HEK293 (cell line): ENCODE data around the gene XDH.

Experiments used
- CTCF ChIA-PET: fragments of 350-600 bp; formaldehyde crosslinking; extraction: SDS; loops from one replicate; lab custom pipeline; 2021; ENCODE audit warnings: antibody characterized with exemption; lab: Yijun Ruan, JAX
- POLR2A ChIA-PET: fragments of 300-600 bp; formaldehyde crosslinking; extraction: SDS; loops from one replicate; lab custom pipeline; 2020; ENCODE audit warnings: antibody characterized with exemption, inconsistent platforms; lab: Yijun Ruan, JAX
- H3K27ac ChIP-seq: fragments of 200-500 bp; sonication (Bioruptor generic); 2 replicates; pipeline ENCODE4 v1.5.1; 2014; ENCODE audit warnings: low read depth, low read length, control low read depth, inconsistent platforms; ENCODE audit errors: extremely low read depth
- H3K36me3 ChIP-seq, 2 experiments: fragments of 200-500 bp in 1 of 2; sonication (Bioruptor generic) in 1 of 2; 1 replicate in 1 of 2; 2 replicates in 1 of 2; pipeline ENCODE4 v1.5.1; 2014 to 2017; ENCODE audit warnings: inconsistent platforms in 2 of 2, low read length in 2 of 2; ENCODE audit not compliant: control insufficient read depth in 2 of 2, insufficient read depth in 1 of 2
- H3K4me1 ChIP-seq: fragments of 200-500 bp; sonication (Bioruptor generic); 2 replicates; pipeline ENCODE4 v1.5.1; 2014; ENCODE audit warnings: mild to moderate bottlenecking, low read length, inconsistent platforms; ENCODE audit not compliant: control insufficient read depth, insufficient read depth
- H3K4me3 ChIP-seq: 2 replicates; pipeline ENCODE4 v1.5.1; 2011; ENCODE audit warnings: low read depth, mild to moderate bottlenecking, control low read depth, low read length, moderate library complexity
- H3K9me3 ChIP-seq: fragments of 200-500 bp; sonication (Bioruptor generic); 2 replicates; pipeline ENCODE4 v1.5.1; 2014; ENCODE audit warnings: low read depth, low read length, inconsistent platforms; ENCODE audit not compliant: control insufficient read depth, insufficient read depth
- BCL11A ChIP-seq: fragments of 450-650 bp; formaldehyde crosslinking; IDR thresholded peaks from 2 replicates; pipeline ENCODE4 v1.5.1; 2016; ENCODE audit warnings: low read depth, missing biosample characterization, missing genetic modification characterization
- INSM2 ChIP-seq: fragments of 450-650 bp; formaldehyde crosslinking; IDR thresholded peaks from 2 replicates; pipeline ENCODE4 v1.5.1; 2016; ENCODE audit warnings: missing biosample characterization, missing genetic modification characterization
- ZNF16 ChIP-seq: fragments of 450-650 bp; formaldehyde crosslinking; IDR thresholded peaks from 2 replicates; pipeline ENCODE4 v1.5.1; 2016; ENCODE audit warnings: low read depth, missing biosample characterization, missing genetic modification characterization
- ZNF175 ChIP-seq: fragments of 450-650 bp; formaldehyde crosslinking; IDR thresholded peaks from 2 replicates; pipeline ENCODE4 v1.5.1; 2016; ENCODE audit warnings: missing biosample characterization, missing genetic modification characterization
- ZNF2 ChIP-seq: fragments of 450-650 bp; formaldehyde crosslinking; IDR thresholded peaks from 2 replicates; pipeline ENCODE4 v1.5.1; 2016; ENCODE audit warnings: missing biosample characterization, missing genetic modification characterization
- ZNF274 ChIP-seq, 2 experiments: fragments of 200-500 bp in 1 of 2; fragments of 450-650 bp in 1 of 2; sonication (Bioruptor generic) in 1 of 2; formaldehyde crosslinking in 1 of 2; IDR thresholded peaks; 2 replicates each; pipeline versions ENCODE4 v1.5.1 to v1.6.1; 2014 to 2016; ENCODE audit warnings: borderline replicate concordance in 1 of 2, inconsistent platforms in 1 of 2, low read length in 1 of 2, missing biosample characterization in 1 of 2, missing genetic modification characterization in 1 of 2
- ZNF292 ChIP-seq: fragments of 450-650 bp; formaldehyde crosslinking; IDR thresholded peaks from 2 replicates; pipeline ENCODE4 v1.5.1; 2016; ENCODE audit warnings: low read depth, missing biosample characterization, missing genetic modification characterization, borderline replicate concordance
- ZNF311 ChIP-seq: fragments of 450-650 bp; formaldehyde crosslinking; IDR thresholded peaks from 2 replicates; pipeline ENCODE4 v1.5.1; 2017; ENCODE audit warnings: missing biosample characterization, missing genetic modification characterization, borderline replicate concordance
- ZNF350 ChIP-seq: fragments of 450-650 bp; formaldehyde crosslinking; IDR thresholded peaks from 2 replicates; pipeline ENCODE4 v1.5.0; 2017; ENCODE audit warnings: missing biosample characterization, mild to moderate bottlenecking, missing genetic modification characterization
- ZNF394 ChIP-seq: fragments of 450-650 bp; formaldehyde crosslinking; IDR thresholded peaks from 2 replicates; pipeline ENCODE4 v1.5.1; 2016; ENCODE audit warnings: missing biosample characterization, missing genetic modification characterization, mild to moderate bottlenecking, moderate library complexity, borderline replicate concordance
- ZNF404 ChIP-seq: fragments of 450-650 bp; formaldehyde crosslinking; IDR thresholded peaks from 2 replicates; pipeline ENCODE4 v1.5.1; 2017; ENCODE audit warnings: missing biosample characterization, missing genetic modification characterization
- ZNF501 ChIP-seq: fragments of 450-650 bp; formaldehyde crosslinking; IDR thresholded peaks from 2 replicates; pipeline ENCODE4 v1.5.1; 2016; ENCODE audit warnings: missing biosample characterization, missing genetic modification characterization
- ZNF561 ChIP-seq: fragments of 450-650 bp; IDR thresholded peaks from 2 replicates; pipeline ENCODE4 v1.5.1; 2018; ENCODE audit warnings: missing biosample characterization, missing genetic modification characterization, borderline replicate concordance
- ZNF664 ChIP-seq: fragments of 450-650 bp; formaldehyde crosslinking; IDR thresholded peaks from 2 replicates; pipeline ENCODE4 v1.5.1; 2016; ENCODE audit warnings: missing biosample characterization, missing genetic modification characterization
- ZNF747 ChIP-seq: fragments of 450-650 bp; formaldehyde crosslinking; IDR thresholded peaks from 2 replicates; pipeline ENCODE4 v1.5.1; 2016; ENCODE audit warnings: missing biosample characterization, missing genetic modification characterization
- ZNF830 ChIP-seq: fragments of 450-650 bp; IDR thresholded peaks from 2 replicates; pipeline ENCODE4 v1.5.0; 2018; ENCODE audit warnings: missing biosample characterization, missing genetic modification characterization, low read depth, mild to moderate bottlenecking, moderate library complexity
- ZSCAN18 ChIP-seq: fragments of 450-650 bp; formaldehyde crosslinking; IDR thresholded peaks from 2 replicates; pipeline ENCODE4 v1.5.1; 2016; ENCODE audit warnings: missing biosample characterization, missing genetic modification characterization
- TF ChIP-seq, protein P1 (sequence below): IDR thresholded peaks from 2 replicates; pipeline ENCODE4 v1.6.1; 2011; ENCODE audit warnings: mild to moderate bottlenecking, low read depth, low read length, borderline replicate concordance

Gene XDH

DNA sequence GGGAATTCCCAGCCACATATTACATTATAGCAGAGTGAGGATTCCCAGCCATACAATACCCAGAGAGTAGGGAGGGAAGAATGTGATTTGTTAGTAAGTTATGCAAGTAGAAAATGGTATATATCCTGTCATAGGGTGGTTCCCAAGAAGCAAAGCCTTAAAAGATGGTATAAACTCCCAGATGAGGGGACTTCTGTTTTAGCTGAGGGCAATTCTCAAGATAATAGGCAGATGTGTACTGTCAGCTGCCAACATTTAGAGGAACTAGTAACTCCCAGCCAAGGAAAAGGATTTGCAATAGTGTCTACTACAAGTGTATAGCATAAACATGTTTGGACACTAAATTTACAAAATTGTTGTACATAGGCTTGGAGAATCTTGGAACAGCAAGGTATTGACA lies 86.5 kb downstream of the XDH start (continued):
- TF ChIP-seq, protein P1, sequence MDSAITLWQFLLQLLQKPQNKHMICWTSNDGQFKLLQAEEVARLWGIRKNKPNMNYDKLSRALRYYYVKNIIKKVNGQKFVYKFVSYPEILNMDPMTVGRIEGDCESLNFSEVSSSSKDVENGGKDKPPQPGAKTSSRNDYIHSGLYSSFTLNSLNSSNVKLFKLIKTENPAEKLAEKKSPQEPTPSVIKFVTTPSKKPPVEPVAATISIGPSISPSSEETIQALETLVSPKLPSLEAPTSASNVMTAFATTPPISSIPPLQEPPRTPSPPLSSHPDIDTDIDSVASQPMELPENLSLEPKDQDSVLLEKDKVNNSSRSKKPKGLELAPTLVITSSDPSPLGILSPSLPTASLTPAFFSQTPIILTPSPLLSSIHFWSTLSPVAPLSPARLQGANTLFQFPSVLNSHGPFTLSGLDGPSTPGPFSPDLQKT = no peak
- no peak for TF ChIP-seq ZNF350 (tag by site-specific recombination)
- no peak for TF ChIP-seq ZNF830

- POLR2A ChIA-PET = no interaction called here
- H3K27ac ChIP-seq = no peak overlapping the region
- no peak for TF ChIP-seq ZNF16 (tag by site-specific recombination)
- TF ChIP-seq, all 188 proteins: peak for 0
- H3K4me1 ChIP-seq = no peaks in the 10 kb centered on the region
- no peaks in the 10 kb centered on the region for H3K36me3 ChIP-seq
- H3K9me3 ChIP-seq = no peaks in the 10 kb centered on the region
- no peak overlapping the region for H3K4me3 ChIP-seq
- CTCF ChIA-PET = no interaction called here
These were observed 87.0 kb downstream of the XDH start for GRCh38 chr2:31327505-31327904.

GRCh38 chr2:31324016-31324633 lies 90.4 kb downstream of the XDH start:
- Histone ChIP-seq H3K4me3 (no peak overlapping the region), H3K4me1 (peaks cover 10% of the 10 kb centered on the region), H3K36me3 (no peaks in the 10 kb centered on the region), H3K9me3 (no peaks in the 10 kb centered on the region), H3K27ac (no peak overlapping the region)
- TF ChIP-seq ZSCAN18 = no peak
- no peak for TF ChIP-seq ZNF561 (tag by site-specific recombination)
- no peak for TF ChIP-seq INSM2
- no peak for TF ChIP-seq ZNF501 (tag by site-specific recombination)
- no peak for TF ChIP-seq ZNF311 (tag by site-specific recombination)
- no peak for TF ChIP-seq ZNF404 (tag by site-specific recombination)
- no peak for TF ChIP-seq ZNF274 (IDR thresholded peaks at IDR 0.05; ENCODE audit: low read length)
- TF ChIP-seq ZNF274 (tag by site-specific recombination; IDR thresholded peaks at IDR 0.05; ENCODE audit: borderline replicate concordance) = no peak
- no peak for TF ChIP-seq ZNF175 (tag by site-specific recombination)
- TF ChIP-seq ZNF292 (tag by site-specific recombination) = no peak
- TF ChIP-seq ZNF2 (tag by site-specific recombination) = no peak
- no peak for TF ChIP-seq ZNF394 (tag by site-specific recombination)
- TF ChIP-seq ZNF664 (tag by site-specific recombination) = no peak
- no peak for TF ChIP-seq ZNF747 (tag by site-specific recombination)
- no peak for TF ChIP-seq BCL11A (tag by site-specific recombination)
- ChIA-PET CTCF (interaction anchor here (0.7 to 1.4 kb wide), 3 partner anchors 9 to 1968 kb away, joined by 3 to 5 read pairs (median 3); no protein-coding TSS in a partner anchor), POLR2A (no interaction called here)
